Activated CD8-positive, alpha-beta memory T cell treated with anti-CD3 and anti-CD28 coated beads, Interleukin-2, amount 50 U/mL, for 24 hours (primary cell): ENCODE results near the gene FAM168B.

Source experiments
- DNase-seq: peaks from one replicate; pipeline ENCODE4 v3.0.0-alpha.2; 2020; ENCODE audit errors: extremely low read depth

Gene FAM168B

DNA sequence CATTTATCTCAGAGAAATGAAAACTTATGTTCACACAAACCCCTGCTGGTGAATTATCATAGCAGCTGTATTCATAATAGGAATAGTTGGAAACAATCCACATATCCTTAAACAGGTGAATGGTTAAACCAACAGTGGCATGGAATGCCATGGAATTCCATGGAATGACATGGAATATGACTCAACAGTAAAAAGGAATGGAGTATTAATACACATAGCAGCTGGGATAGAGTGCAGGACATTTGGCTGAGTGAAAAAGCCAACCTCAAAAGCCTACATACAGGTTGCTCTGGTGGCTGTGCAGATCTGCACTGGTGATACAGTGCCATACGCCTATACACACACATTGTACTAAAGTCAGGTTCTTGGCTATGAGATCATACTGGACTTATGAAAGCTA, 69.5 kb downstream of the FAM168B start:
- DNase-seq: no peak

DNA sequence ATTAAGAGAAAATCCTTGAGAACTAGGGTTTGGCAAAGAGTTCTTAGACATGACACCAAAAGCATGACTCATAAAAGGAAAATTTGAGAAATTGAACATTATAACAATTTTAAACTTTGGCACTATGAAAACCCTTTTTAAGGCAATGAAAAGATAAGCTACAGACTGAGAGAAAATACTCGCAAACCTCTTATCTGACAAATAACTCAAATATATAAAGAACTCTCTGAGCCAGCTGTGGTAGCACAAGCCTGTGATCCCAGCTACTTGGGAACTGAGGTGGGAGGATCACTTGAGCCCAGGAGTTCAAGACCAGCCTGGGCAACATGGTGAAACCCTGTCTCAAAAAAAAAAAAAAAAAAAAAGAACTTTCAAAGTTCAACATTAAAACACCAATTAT, 70.5 kb downstream of the FAM168B start:
- no peak for DNase-seq

DNA sequence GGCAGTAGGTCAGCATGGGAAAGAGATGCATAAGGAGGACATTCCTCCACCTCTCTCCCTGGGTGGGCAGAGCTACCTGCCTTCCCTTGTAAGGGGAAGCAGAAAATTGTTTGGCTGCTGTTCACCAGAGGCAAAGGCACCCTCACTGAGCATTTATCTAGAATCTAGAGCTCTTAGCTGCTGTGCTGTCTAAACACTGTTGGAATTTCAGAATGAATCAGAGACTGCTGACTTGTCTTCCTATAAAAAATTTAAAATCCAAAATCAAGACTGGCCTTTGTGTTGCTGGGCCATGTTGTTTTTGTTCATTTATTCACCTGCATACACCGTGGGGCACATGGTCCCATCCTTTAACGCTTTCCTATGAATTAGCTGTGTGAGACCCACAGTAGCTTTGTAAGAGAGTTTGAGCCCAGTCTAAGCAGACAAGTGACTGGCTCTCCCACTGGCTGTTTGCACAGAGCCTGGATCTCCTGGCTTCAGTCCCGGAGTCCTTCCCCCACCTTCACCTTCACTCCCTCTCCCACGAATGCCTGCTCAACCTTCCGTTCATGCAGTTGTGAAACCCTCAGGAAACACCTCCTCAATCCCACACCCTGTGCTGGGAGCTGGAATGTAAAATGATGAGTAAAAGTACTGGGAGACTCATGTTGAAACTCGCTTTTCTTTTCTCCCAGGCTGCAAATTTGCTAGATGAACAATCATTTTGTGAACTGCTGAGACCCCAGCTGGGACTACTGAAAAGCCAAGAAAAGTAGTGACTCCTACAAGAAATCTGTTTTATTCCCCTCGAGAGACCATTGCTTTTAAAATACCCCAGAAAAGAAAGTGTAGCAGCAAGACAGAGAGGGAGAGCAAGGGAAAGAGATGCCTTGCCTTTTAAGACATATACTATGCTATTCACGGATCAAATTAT, 76.2 kb downstream of the FAM168B start:
- DNase-seq: no peak

DNA sequence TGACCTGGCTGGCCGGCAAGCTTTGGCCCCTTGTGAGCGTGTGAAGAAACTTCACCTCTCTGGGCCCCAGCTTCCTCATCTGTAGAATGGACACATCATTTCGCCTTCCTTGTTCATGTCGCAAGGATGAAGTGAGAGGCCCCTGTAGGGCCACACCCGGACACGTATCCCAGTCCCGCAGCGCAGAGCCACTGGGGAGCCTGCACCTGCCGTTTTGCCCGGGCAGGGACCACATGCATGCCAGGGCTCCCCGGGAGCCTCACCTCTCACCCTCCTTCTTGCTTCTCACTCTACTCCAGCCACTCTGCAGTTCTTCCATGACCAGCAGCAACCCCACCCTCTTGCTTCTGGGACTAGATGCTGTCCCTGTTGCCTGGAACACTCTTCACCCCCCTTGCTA, 77.5 kb downstream of the FAM168B start:
- DNase-seq: no peak

DNA sequence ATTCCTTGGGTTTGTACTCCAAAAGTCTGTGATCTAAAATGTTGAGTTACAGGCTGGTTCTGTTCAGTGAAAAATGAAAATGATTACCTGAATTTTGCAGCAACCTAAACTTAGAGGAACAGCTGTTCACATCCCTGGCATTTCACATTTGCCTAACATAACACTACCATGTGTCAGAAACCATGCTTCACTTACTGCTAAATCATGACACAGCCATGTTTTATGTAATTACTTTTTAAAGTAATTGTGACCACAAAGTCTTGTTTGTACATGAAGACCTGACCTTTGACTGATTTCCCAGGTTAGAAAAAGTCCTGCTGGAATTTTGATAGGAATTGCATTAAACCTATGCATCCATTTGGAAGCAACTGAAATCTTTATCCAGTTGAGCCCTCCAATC, 79.1 kb downstream of the FAM168B start:
- no peak for DNase-seq

DNA sequence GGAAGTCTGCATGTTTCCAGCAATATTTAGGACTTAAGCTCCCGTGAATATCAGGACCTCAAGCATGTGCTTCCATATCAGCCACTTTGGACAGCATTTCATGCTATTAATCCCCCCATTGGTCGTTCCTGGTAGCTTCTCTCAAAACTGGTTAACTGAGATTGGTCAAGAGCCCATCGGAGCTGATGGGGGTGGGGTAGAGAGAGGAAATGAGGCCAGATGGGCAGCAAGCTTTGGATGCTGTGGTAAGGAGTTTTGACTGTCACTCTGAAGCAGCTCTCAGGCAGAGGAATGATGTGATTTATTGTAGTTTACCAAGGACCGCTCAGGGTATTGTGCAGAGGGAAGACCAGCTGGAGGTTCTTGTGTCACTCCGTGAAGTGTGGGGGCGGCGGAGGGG, 81.8 kb downstream of the FAM168B start:
- no peak for DNase-seq

DNA sequence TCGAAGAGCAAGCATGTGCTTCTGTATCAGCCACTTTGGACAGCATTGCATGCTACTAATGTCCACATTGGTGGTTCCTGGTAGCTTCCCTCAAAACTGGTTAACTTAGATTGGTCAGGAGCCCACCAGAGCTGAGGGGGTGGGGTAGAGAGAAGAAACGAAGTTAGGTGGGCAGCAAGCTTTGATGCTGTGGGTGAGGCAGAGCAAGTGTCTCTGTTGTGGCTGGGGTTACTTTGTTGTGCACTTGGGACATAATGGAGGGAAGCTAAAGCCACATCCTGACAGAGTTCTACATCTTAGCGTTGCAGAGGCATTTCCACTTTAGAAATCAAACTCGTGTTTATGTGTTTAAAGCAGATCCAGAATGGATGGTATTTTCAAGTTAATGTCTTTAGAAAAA, 82.7 kb downstream of the FAM168B start:
- no peak for DNase-seq

DNA sequence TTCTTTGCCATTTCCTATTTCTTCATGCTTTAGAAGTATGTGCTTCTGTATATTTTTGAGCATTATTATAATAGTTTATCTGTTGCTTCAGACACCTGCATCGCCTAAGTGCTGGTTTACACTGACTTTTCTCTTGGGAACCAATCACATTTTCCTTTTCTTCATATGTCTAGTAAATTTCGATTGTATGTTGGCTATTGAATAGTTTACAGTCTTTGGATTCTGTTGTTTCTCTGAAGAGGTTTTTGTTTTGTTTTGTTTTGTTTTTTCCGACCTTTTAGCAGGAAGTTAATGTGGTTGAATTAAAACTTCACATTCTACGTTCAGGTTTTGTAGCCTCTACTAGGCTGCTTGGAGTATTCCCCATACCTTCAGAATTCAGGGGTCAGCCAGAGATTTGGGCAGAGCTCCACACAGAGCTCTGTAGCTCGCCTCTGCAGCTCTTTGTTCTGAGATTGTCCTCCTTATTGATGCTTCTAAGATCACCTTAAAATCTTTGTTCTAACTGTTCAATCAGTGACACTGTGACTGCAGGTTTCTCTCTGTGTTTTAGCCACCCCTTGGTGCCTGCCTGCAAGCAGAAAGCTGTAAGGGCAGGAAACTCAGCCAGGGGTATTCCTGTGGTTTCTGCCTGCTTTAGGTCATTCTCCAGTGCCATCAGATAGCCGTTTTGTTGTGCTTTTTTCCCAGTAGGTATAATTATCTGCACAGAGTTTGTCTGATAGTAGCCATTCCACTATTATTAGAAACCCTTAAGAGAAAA, 83.4 kb downstream of the FAM168B start:
- DNase-seq: no peak

DNA sequence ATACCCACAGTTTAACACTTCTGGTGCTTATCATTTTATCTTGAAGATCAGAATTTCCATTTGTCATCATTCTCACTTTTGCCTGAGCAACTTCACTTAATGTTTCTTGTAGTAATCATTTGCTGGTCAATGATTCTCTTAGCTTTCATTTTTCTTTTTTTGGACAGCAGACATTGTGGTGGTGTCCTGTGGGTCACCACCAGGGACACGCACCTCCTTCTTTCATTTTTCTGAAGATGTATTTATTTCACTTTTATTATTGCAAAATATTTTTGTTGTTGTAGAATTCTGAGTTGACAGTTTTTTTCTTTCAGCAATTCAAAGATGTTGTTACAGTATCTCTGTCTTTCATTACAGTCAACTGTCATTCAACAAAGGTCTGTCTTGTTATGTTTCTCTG, 84.3 kb downstream of the FAM168B start:
- DNase-seq: no peak

DNA sequence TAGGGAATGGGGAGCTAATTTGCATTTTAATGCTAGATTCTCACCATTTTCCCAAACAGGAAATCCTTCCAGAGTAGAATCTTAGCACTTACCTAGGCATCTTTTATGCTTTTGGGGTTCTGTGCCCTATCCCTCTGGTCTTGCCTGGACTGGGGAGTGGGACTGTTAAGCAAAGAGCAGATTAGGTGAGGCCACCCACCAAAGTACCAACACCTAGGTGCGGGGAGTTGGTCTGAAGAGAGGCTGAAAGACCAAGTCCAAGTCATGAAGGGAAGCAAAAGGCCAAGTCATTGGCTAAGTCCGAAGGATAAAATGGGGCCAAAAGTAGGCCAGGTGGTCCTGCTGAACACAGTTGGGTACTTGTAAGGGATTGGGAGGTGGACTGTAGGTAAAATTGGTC, 86.7 kb downstream of the FAM168B start:
- no peak for DNase-seq

DNA sequence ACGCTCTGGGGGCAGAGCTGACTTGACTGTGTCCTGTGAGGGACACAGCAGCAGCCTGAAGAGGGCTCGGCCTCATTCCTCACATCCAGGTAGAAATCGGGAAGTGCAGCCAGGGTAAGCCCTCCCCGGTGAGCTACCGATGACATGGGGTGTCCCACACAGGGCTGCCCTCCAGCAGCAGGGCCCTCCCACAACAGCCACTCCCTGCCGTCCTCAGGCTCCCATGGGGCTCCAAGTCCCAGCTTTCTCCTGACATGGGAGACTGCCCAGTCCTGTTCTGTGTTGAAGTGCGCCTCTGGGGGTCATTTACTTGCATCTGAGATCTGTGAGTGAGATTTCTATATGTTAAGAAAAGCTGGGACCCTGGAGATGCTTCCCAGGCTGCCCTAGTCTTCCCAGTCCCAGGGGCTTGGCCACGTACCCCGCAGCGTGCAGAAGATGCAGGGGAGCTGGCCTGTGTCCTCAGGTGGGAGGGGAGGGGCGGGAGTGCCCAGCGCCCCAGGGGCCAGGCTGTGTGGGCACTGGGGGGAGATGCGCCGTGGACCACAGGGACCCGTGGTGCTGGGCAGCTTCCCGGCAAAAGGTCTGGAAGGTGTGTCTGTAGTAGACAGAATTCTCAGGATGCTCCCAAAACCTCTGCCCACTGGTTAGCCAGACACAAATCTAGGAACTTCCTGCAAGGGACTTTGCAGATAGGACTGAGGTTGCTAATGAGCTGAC, 87.9 kb downstream of the FAM168B start:
- DNase-seq: no peak

DNA sequence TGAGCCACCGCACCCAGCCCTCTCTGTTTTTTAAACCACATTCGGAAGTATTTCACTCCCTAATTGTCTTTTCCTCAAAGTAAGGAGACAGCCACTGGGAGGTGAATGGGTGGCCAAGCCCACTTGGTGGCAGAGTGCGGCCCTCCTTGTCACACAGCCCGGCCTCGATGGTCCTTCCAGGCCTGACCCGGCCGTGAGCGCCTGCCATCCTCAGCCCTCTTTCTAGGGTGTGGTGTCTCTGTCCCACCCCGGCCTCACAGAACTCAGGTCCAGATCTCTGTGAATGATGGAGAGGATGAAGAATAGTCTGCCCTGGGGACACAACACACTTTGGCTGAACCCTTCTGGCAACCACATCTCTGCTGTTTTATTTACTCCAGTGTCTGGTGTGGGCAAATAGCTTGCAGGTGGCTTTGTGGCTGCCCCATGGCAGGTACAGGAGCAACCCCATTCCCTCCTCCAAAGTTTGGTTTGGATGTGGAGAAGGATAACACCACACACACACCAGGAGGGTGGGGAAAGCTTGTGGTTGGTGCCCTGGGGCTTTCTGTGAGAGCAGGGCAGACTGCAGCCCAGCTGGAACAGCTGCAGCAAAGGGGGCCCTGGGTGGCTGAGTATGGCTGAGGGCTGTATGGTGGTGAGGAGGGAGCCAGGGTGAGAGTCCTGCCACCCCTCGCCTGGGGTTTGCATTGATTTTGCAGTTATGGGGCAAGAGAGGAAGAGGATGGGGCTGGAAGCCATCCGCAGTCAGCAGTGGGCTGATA, 88.6 kb downstream of the FAM168B start:
- no peak for DNase-seq

DNA sequence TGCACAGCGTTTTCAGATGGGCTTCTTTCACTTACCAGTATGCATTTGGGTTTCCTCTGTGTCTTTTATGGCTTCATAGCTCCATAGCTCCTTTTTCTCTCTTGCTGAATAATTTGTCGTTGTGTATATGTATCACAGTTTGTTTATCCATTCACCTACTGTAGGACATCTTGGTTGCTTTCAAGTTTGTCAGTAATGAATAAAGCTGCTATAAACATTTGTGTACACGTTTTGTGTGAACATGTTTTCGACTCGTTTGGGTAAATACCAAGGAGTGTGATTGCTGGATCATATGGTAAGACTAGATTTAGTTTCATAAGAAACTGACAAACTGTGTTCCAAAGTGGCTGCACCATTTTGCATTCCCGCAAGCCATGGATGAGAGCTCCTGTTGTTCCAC, 94.7 kb downstream of the FAM168B start:
- no peak for DNase-seq
